Measurements from ENCODE around the gene ZG16B.

The ZG16B gene

GRCh38 chr16:2874032-2874911 is 44.2 kb downstream of the ZG16B start:
- FAIRE-seq: no peak

DNA sequence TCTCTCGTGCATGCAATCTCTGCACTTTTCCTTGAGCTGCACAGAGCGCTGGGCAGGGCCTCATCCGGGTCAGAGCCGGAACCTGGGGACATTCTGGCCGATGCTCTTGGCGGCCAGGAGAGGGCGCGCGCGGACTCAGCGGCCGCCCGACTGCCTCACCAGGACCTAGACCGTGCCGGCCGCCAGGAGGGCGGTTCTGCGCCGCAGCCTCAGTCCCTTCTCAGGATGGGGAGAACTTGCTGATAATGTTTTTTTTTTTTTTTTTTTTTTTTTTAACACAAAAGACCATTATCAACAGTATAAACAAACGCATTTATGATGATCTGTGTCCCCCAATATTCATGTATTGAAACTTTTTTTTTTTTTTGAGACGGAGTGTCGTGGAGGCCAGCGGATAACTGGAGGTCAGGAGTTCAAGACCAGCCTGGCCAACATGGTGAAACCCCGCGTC is 44.8 kb downstream of the ZG16B start:
- no peak for FAIRE-seq

DNA sequence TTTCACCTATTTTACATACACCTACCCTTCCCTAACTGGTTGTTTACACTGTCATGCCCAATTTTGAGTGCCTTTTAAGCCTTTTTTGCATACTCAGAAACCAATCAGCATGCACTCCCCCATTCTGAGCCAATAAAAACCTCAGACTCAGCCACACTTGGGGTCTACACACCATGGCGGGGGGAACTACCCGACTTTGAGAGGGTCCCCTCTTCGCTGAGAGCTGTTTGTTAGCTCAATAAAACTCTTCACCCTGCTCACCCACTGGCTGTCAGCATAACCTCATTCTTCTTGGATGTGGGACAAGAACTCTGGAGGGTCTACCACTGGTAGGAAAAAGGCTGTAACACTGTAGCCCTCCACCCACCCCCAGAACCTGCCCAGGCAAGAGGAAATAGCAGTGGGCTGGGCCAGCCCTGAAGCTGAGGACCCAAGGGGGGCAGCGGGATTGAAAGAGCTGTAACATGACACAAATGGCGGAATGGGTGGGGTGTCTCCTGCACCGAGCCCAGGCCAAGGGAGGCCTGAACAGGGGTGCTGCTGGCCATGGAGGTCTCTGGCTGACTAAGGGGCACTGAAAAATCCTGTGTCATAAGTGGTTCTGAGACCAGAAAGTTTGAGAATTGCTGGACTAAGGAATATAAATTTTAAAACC is 49.9 kb downstream of the ZG16B start:
- no peak for FAIRE-seq

Measured in islet of Langerhans (tissue), 1 donor.